A673 (cell line): ENCODE measurements around the gene PRF1. TPM values are rescaled to one million over a fixed set of nuclear protein-coding genes. Genes with fewer than 3 reads are reported as not detected.

Experiments
- BruUV-seq: library from RNA; stranded (reverse); fragments of 400-500 nt; replicated peaks from 2 replicates; lab custom pipeline; 2021; lab: Mats Ljungman, UMichigan
- CTCF ChIA-PET: fragments of 300-600 bp; sonication (Branson Sonifier 250); formaldehyde crosslinking; loops from one replicate; lab custom pipeline; 2022; ENCODE audit warnings: antibody characterized with exemption; lab: Charles Lee
- POLR2A ChIA-PET: fragments of 300-600 bp; sonication (Branson Sonifier 250); formaldehyde crosslinking; loops from one replicate; lab custom pipeline; 2022; ENCODE audit warnings: antibody characterized with exemption; ENCODE audit not compliant: low non-redundant PET; lab: Charles Lee
- DNase-seq: peaks from one replicate; pipeline ENCODE4 v3.0.0-alpha.2; 2015; ENCODE audit warnings: low spot score
- H3K27ac ChIP-seq: fragments of 200-600 bp; sonication (generic); 2 replicates; pipeline ENCODE4 v1.5.1; 2016; ENCODE audit warnings: mixed run types, low read depth, mild to moderate bottlenecking, mixed read lengths, antibody characterized with exemption, low read length; ENCODE audit not compliant: poor library complexity, severe bottlenecking
- H3K27me3 ChIP-seq: fragments of 200-600 bp; sonication (generic); replicated peaks from 2 replicates; pipeline ENCODE4 v1.6.1; 2017; ENCODE audit warnings: mixed run types, low read depth, mild to moderate bottlenecking, mixed read lengths, antibody characterized with exemption, low read length; ENCODE audit not compliant: insufficient read depth, poor library complexity
- H3K36me3 ChIP-seq: fragments of 200-600 bp; sonication (generic); 2 replicates; pipeline ENCODE4 v1.6.1; 2016; ENCODE audit warnings: mixed run types, mild to moderate bottlenecking, mixed read lengths, antibody characterized with exemption, low read length; ENCODE audit not compliant: insufficient read depth, poor library complexity, severe bottlenecking
- H3K4me1 ChIP-seq: fragments of 200-600 bp; sonication (generic); 2 replicates; pipeline ENCODE4 v1.6.1; 2017; ENCODE audit warnings: mixed run types, mild to moderate bottlenecking, mixed read lengths, antibody characterized with exemption, low read length; ENCODE audit not compliant: insufficient read depth, poor library complexity, severe bottlenecking
- H3K4me3 ChIP-seq: fragments of 200-600 bp; sonication (generic); 2 replicates; pipeline ENCODE4 v1.5.1; 2016; ENCODE audit warnings: low read depth, mixed run types, mild to moderate bottlenecking, mixed read lengths, low read length; ENCODE audit not compliant: poor library complexity, severe bottlenecking
- H3K9me3 ChIP-seq: fragments of 200-600 bp; sonication (generic); 2 replicates; pipeline ENCODE4 v1.6.1; 2016; ENCODE audit warnings: mixed run types, low read depth, mild to moderate bottlenecking, mixed read lengths, antibody characterized with exemption, low read length; ENCODE audit not compliant: poor library complexity, severe bottlenecking
- CTCF ChIP-seq: fragments of 300-800, 200-600 bp; sonication (generic); conservative IDR thresholded peaks from 2 replicates; pipeline ENCODE4 v1.5.1; 2017; ENCODE audit warnings: low read depth, mild to moderate bottlenecking, antibody characterized with exemption, low read length, moderate library complexity, mixed read lengths
- EZH2 ChIP-seq: fragments of 200-600 bp; sonication (generic); IDR thresholded peaks from 2 replicates; pipeline ENCODE4 v1.6.1; 2017; ENCODE audit warnings: borderline replicate concordance, low read depth, mild to moderate bottlenecking, mixed read lengths, antibody characterized with exemption, low read length; ENCODE audit not compliant: poor library complexity, severe bottlenecking
- intact Hi-C: fragments of 100-400 bp; cut with micrococcal nuclease; formaldehyde crosslinking; loops from one replicate; pipeline ENCODE4 v1.10.0; 2022; ENCODE audit not compliant: unreplicated experiment
- total RNA-seq: library from RNA; stranded (reverse); gene quantifications from 2 replicates; pipeline ENCODE4 v1.2.3, GENCODE V29; 2021

The PRF1 gene
- total RNA-seq, 1 experiment from 2014 or later: not detected

DNA sequence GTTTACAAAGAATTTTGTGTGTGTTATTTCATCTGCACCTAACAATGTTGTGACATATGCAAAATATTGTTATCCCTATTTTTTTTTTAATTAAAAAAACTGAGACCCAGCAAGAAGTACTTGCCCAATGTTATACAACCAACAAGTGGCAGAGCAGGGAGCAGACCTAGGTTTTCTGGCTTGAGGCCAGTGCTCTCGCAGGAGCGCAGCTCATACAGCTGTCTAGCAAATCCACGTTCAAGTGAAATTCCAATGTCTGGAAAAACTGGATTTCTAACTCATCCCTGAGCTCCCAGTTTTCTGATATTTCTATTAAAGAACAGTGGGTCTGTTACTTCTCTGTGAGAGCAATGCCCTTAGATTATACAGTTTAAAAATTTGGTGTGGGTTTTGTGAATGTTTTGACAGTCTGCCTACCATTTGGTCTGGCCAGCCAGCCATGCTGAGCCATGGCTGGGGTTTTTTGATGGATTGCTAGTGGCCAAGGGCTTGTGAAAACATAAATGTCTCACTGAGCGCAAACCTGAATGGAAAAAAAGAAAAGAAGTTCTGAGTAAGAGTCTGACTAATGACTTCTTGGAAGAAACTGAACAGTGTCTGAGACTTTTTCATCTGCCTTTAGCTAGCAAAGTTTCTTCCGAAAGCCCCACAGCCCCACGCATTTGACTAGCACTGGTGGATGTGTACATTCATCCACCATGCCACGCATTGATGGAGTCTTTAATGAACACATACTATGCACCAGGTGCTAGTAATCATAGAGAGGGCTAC is 15.4 kb upstream of the PRF1 start:
- Histone ChIP-seq H3K27me3 (no peaks in the 10 kb centered on the region), H3K4me3 (no peak overlapping the region), H3K9me3 (peaks cover 7% of the 10 kb centered on the region), H3K27ac (no peak overlapping the region), H3K36me3 (no peaks in the 10 kb centered on the region), H3K4me1 (no peaks in the 10 kb centered on the region)
- no TSS peak for BruUV-seq
- no peak for DNase-seq
- POLR2A ChIA-PET: no interaction called here
- intact Hi-C loops: no loop called here
- TF ChIP-seq CTCF (no peak), EZH2 (no peak)
- CTCF ChIA-PET: no interaction called here

DNA sequence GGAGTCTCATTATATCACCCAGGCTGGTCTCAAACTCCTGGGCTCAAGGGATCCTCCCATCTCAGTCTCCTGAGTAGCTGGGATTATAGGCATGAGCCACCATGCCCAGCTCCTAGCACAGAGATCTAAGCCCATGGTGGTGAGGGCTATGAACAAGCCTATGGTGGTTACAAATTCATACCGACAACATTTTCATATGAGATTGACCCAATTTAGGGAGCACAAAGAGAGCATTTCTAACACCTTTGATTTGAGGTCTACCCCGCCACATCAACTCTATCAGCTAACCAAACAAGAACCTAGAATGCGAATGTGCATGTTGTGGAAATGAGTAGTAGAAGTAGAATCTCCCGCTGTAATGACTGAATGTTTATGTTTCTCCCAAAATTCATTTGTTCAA is 14.2 kb upstream of the PRF1 start:
- BruUV-seq: no TSS peak
- H3K27me3 ChIP-seq: no peaks in the 10 kb centered on the region
- H3K4me3 ChIP-seq: no peak overlapping the region
- no peak for TF ChIP-seq CTCF
- TF ChIP-seq EZH2: no peak
- H3K4me1 ChIP-seq: no peaks in the 10 kb centered on the region
- peaks cover 7% of the 10 kb centered on the region for H3K9me3 ChIP-seq
- intact Hi-C loops: no loop called here
- DNase-seq: no peak
- CTCF ChIA-PET: no interaction called here
- H3K36me3 ChIP-seq: no peaks in the 10 kb centered on the region
- POLR2A ChIA-PET: no interaction called here
- H3K27ac ChIP-seq: no peak overlapping the region

DNA sequence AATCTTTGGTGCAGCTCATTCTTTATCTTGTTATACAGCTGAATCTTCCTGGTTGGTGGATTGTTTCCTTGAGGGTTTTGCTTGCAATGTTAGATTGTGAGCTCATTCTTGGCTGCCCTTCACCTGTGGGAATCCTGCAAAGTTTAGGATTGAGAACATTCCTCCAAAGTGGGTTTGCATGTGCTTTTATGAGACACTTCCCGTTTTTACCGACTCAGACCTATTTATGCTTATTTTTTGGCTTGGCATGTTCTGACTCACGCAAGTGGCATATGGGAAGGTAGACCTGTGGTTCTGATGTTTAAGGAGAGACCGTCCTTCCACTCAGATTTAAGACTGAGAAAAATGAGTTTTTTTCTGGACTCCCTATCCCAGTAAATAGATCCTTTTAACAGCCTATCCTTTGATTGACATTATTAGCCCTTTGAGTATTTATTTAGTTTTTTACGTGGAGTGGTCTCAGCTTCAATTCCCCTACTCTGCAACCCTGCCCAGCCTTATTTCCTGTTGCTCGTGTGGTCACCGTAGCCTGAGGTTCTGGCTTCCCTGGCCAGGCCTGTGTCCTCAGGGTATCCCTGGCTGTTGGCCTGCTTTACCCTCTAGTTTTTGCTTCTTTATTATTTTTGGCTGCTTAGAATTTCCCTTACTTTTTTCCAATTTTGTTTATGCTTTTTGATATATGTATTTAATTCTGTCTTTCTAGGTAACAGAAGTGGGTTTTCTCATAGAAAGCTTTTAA is 13.4 kb upstream of the PRF1 start:
- ChIA-PET POLR2A (no interaction called here), CTCF (no interaction called here)

More for the DNA sequence above, 13.4 kb upstream of the PRF1 start:
- Histone ChIP-seq H3K27ac (no peak overlapping the region), H3K4me1 (no peaks in the 10 kb centered on the region), H3K4me3 (no peak overlapping the region), H3K9me3 (peaks cover 7% of the 10 kb centered on the region), H3K27me3 (no peaks in the 10 kb centered on the region), H3K36me3 (no peaks in the 10 kb centered on the region)
- BruUV-seq: no TSS peak
- TF ChIP-seq EZH2 (no peak), CTCF (no peak)
- intact Hi-C loops: no loop called here
- DNase-seq: no peak
